Common myeloid progenitor, CD34-positive (primary cell): ENCODE results near the gene CTU1.

Experiments used
- CTCF ChIA-PET: fragments of 350-600 bp; sonication (Branson Sonifier 250); formaldehyde crosslinking; loops from one replicate; lab custom pipeline; 2021; ENCODE audit warnings: antibody characterized with exemption; lab: Charles Lee
- POLR2A ChIA-PET: fragments of 350-600 bp; sonication (Branson Sonifier 250); formaldehyde crosslinking; loops from one replicate; lab custom pipeline; 2021; ENCODE audit warnings: antibody characterized with exemption; lab: Charles Lee
- DNase-seq, 3 donors: peaks; one replicate each; pipeline versions ENCODE4 v3.0.0 to v3.0.0-alpha.2; 2013
- H3K27ac ChIP-seq, 2 experiments: 1 replicate in 1 of 2; 2 replicates in 1 of 2; pipeline ENCODE4 v1.7.0; 2013; ENCODE audit warnings: inconsistent platforms in 2 of 2, low read length in 2 of 2, mild to moderate bottlenecking in 2 of 2, low read depth in 1 of 2, moderate library complexity in 1 of 2; ENCODE audit not compliant: severe bottlenecking in 2 of 2, insufficient read depth in 1 of 2, poor library complexity in 1 of 2
- H3K27me3 ChIP-seq, 5 experiments: replicated peaks in 2 of 5; 1 replicate in 3 of 5; 2 replicates in 2 of 5; pipeline versions ENCODE4 v1.6.1 to v1.7.0; 2013; ENCODE audit warnings: low read length in 4 of 5, mild to moderate bottlenecking in 2 of 5, moderate library complexity in 2 of 5, inconsistent platforms in 1 of 5; ENCODE audit not compliant: insufficient read depth in 5 of 5, control insufficient read depth in 4 of 5
- H3K36me3 ChIP-seq, 4 experiments: 1 replicate in 2 of 4; 2 replicates in 2 of 4; pipeline versions ENCODE4 v1.6.1 to v1.7.0; 2013; ENCODE audit warnings: low read length in 3 of 4, control low read depth in 1 of 4, mild to moderate bottlenecking in 1 of 4; ENCODE audit not compliant: control insufficient read depth in 4 of 4, insufficient read depth in 4 of 4
- H3K4me1 ChIP-seq, 4 experiments: 1 replicate in 3 of 4; 2 replicates in 1 of 4; pipeline versions ENCODE4 v1.6.1 to v1.7.1; 2013; ENCODE audit warnings: low read length in 3 of 4, mild to moderate bottlenecking in 3 of 4, control low read depth in 1 of 4, inconsistent platforms in 1 of 4, moderate library complexity in 1 of 4; ENCODE audit not compliant: control insufficient read depth in 4 of 4, insufficient read depth in 4 of 4; ENCODE audit errors: control extremely low read depth in 1 of 4
- H3K4me3 ChIP-seq, 7 experiments: 1 replicate in 4 of 7; 2 replicates in 3 of 7; pipeline versions ENCODE4 v1.5.1 to v1.7.0; 2013; ENCODE audit warnings: mild to moderate bottlenecking in 7 of 7, low read length in 6 of 7, moderate library complexity in 6 of 7, inconsistent platforms in 2 of 7, low read depth in 2 of 7, control low read depth in 1 of 7; ENCODE audit not compliant: insufficient read depth in 4 of 7, control insufficient read depth in 1 of 7; ENCODE audit errors: extremely low read depth in 1 of 7
- H3K9me3 ChIP-seq, 5 experiments: 1 replicate in 4 of 5; 2 replicates in 1 of 5; pipeline versions ENCODE4 v1.6.1 to v1.7.1; 2013; ENCODE audit warnings: low read length in 4 of 5, mild to moderate bottlenecking in 2 of 5, inconsistent platforms in 1 of 5, low read depth in 1 of 5, moderate library complexity in 1 of 5; ENCODE audit not compliant: control insufficient read depth in 4 of 5, insufficient read depth in 2 of 5; ENCODE audit errors: control extremely low read depth in 1 of 5
- WGBS: methylation state at CpG from one replicate; pipeline ENCODE4 v1.1.5; 2013; ENCODE audit not compliant: insufficient coverage; 5-methylcytosine and 5-hydroxymethylcytosine counted together

The CTU1 gene

DNA sequence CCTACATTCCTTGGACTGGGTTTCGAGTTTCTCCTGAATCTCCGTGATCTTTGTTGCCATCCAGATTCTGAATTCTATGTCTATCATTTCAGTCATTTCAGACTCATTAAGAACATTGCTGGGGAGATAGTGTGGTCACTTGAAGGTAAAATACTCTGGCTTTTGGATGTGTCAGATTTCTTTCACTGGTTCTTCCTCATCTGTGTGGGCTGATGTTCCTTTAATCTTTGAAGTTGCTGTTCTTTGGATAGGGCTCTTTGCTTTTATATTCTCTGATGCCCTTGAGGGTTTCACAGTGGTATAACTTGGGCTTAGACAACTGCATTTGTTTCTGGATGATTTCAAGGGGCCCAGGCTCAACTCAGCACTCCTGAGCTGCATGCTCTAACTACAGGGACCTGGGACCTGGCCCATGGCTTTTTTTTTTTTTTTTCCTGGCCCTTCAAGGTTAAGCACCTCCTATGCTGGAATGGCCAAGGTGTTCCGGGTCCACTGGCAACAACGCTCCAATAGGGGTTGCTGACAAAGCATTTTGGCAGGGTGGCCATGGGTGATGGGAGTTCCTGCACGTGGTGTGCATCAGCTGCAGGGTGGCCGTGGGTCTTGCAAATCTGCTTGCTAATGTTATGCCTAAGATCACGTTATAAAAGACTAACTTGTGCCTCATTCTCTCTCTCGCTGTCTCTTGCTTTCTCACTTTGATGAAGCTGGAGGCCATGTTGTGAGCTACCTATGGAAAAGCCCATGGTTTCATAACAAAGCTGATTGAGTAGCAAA, 28.0 kb upstream of the CTU1 start:
- Histone ChIP-seq H3K4me3 (peak overlapping the region in 1 of 7 experiments; percentile 43), H3K4me1 (peaks cover 18 to 63% (median 46%) of the 10 kb centered on the region in 4 experiments), H3K27ac (no peak overlapping the region), H3K9me3 (peaks cover 0 to 6% (median 0%) of the 10 kb centered on the region in 5 experiments), H3K27me3 (peaks cover 0 to 9% (median 3%) of the 10 kb centered on the region in 5 experiments), H3K36me3 (no peaks in the 10 kb centered on the region)
- POLR2A ChIA-PET = interaction anchor here (0.7 kb wide), 1 partner anchor 179 kb away, joined by 4 read pairs; no protein-coding TSS in a partner anchor
- CTCF ChIA-PET = interaction anchor here (1.7 to 3.6 kb wide), 3 partner anchors 13 to 24 kb away, joined by 5 to 19 read pairs (median 15); no protein-coding TSS in a partner anchor
- 92% methylated on average over 5 of the region's 8 CpGs for WGBS
- no peak for DNase-seq

DNA sequence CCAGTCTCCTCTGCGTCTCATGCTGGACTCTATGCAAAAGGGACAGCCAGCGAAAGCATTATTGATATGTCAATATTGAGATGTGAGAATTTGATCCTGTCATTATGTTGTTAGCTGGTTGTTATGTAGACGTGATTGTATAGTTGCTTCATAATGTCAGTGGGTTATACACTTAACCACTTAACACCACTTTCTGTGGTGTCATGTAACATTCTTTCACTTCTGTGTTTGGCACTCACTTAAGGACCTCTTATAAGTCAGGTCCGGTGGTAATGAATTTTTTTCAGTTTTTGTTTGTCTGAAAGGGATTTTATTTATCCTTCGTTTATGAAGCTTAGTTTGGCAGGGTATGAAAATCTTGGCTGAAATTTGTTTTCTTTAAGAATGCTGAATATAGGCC, 26.8 kb upstream of the CTU1 start:
- Histone ChIP-seq H3K36me3 (no peaks in the 10 kb centered on the region), H3K9me3 (peaks cover 0 to 6% (median 0%) of the 10 kb centered on the region in 5 experiments), H3K4me1 (peaks cover 18 to 61% (median 45%) of the 10 kb centered on the region in 4 experiments), H3K27ac (no peak overlapping the region), H3K27me3 (peaks cover 0 to 5% (median 0%) of the 10 kb centered on the region in 5 experiments), H3K4me3 (no peak overlapping the region)
- POLR2A ChIA-PET = interaction anchor here (0.7 kb wide), 1 partner anchor 645 kb away, joined by 3 read pairs; no protein-coding TSS in a partner anchor
- CTCF ChIA-PET = interaction anchor here (1.1 to 3.6 kb wide), 4 partner anchors 21 to 203 kb away, joined by 3 to 19 read pairs (median 10); no protein-coding TSS in a partner anchor
- DNase-seq = no peak
- WGBS = 96% methylated on average over 4 of the region's 5 CpGs

DNA sequence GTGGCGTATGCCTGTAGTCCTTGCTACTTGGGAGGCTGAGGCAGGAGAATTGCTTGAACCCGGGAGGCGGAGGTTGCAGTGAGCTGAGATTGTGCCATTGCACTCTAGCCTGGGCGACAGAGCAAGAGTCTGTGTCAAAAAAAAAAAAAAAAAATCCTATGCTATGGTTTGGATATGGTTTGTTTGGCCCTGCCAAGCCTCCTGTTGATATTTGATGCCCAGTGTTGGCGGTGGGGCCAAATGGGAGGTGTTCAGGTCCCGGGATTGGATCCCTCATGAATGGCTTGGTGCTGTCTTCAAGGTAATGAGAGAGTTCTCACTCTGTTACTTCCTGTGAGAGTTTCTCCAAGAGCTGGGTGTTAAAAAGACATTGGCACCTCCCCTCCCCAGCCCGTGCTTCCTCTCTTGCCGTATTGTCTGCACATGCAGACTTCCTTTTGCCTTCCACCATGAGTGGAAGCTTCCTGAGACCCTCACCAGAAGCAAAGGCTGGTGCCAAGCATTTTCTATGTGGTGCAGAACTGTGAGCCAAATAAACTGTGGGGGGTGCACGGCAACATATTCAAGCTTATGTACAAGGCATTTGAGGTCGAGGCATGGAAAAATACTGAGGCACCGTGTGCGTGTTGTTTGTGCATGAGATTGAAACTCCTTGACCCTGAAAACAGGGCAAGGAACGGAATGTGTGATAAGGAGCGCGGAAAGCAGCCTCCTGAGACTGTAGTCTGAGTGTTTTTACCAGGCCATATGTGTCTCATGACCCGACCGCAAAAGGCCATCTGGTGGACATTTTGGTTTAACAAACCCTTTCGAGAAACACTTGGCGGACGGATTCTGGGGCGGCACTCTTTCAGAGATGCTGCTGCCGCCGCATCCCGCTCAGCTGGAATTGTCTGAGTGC, 23.8 kb upstream of the CTU1 start:
- Histone ChIP-seq H3K9me3 (peaks cover 0 to 6% (median 0%) of the 10 kb centered on the region in 5 experiments), H3K27me3 (peaks cover 0 to 5% (median 0%) of the 10 kb centered on the region in 5 experiments), H3K36me3 (no peaks in the 10 kb centered on the region), H3K27ac (no peak overlapping the region), H3K4me1 (peaks cover 21 to 56% (median 37%) of the 10 kb centered on the region in 4 experiments), H3K4me3 (peak overlapping the region in 3 of 7 experiments; percentile 13 to 26 (median 25))
- ChIA-PET CTCF (interaction anchor here (1.2 to 2.2 kb wide), 2 partner anchors 20 to 26 kb away, joined by 4 to 6 read pairs; no protein-coding TSS in a partner anchor), POLR2A (no interaction called here)
- 34% methylated on average over 21 of the region's 24 CpGs for WGBS
- DNase-seq = peak; percentile 66 to 84 (median 73)

DNA sequence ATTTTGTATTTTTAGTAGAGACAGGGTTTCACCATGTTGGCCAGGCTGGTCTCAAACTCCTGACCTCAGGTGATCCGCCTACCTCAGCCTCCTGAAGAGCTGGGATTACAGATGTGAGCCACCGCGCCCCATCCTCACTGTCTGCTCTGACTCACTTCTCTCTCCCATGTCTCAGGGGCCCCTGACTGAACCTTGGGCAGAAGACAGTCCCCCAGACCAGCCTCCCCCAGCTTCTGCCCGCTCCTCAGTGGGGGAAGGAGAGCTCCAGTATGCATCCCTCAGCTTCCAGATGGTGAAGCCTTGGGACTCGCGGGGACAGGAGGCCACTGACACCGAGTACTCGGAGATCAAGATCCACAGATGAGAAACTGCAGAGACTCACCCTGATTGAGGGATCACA, 21.5 kb upstream of the CTU1 start:
- Histone ChIP-seq H3K27me3 (peaks cover 0 to 5% (median 0%) of the 10 kb centered on the region in 5 experiments), H3K27ac (no peak overlapping the region), H3K9me3 (no peaks in the 10 kb centered on the region), H3K4me3 (no peak overlapping the region), H3K4me1 (peaks cover 13 to 68% (median 33%) of the 10 kb centered on the region in 4 experiments), H3K36me3 (no peaks in the 10 kb centered on the region)
- ChIA-PET CTCF (interaction anchor here (1.6 to 1.7 kb wide), 2 partner anchors 27 to 83 kb away, joined by 3 read pairs; no protein-coding TSS in a partner anchor), POLR2A (no interaction called here)
- WGBS = 100% methylated on average over 7 of the region's 8 CpGs
- DNase-seq = no peak

DNA sequence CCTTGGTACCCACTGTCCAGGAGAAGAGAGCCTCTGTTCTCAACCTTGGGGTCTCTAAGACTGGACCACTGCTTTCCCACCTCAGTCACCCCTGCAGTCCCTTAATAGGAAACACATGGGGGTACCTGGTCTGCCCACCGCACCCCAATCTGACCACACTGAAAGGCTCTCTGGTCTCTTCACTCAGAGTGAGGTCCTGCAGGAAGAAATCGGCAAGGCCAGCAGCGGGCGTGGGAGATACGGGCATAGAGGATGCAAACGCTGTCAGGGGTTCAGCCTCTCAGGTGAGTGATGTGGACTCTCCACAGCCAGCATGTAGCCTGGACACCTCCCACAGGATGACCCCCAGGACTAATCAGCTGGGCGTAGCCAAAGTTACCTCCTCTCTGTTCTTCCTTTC, 20.0 kb upstream of the CTU1 start:
- Histone ChIP-seq H3K27me3 (peaks cover 0 to 5% (median 0%) of the 10 kb centered on the region in 5 experiments), H3K9me3 (no peaks in the 10 kb centered on the region), H3K36me3 (no peaks in the 10 kb centered on the region), H3K4me1 (peaks cover 13 to 82% (median 37%) of the 10 kb centered on the region in 4 experiments), H3K27ac (no peak overlapping the region), H3K4me3 (peak overlapping the region in 2 of 7 experiments; percentile 3 to 10)
- DNase-seq = no peak
- WGBS = 87% methylated on average over 6 of the region's 7 CpGs
- CTCF ChIA-PET = interaction anchor here (1.1 to 1.4 kb wide), 3 partner anchors 14 to 30 kb away, joined by 3 read pairs; no protein-coding TSS in a partner anchor
- POLR2A ChIA-PET = no interaction called here

DNA sequence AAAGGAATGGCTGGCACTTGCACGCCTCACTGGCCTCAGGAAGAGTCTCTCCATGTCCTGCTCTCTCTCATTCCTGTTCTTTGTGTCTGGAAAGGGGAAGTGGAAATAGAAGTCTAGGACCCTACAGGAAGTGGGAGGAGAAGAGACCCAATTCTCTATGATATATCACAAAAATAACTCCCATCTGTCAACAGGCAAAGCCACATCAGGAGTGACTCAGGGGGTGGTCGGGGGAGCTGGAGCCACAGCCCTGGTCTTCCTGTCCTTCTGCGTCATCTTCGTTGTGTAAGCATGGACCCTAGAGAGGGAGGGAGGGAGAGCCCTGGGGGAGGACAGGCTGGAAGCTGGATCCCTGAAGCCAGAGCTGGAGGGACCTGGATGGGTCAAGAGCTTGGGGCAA, 19.5 kb upstream of the CTU1 start:
- peaks cover 0 to 5% (median 0%) of the 10 kb centered on the region in 5 experiments for H3K27me3 ChIP-seq
- 0% methylated on average over 2 of the region's 4 CpGs for WGBS
- CTCF ChIA-PET = interaction anchor here (1.1 to 1.4 kb wide), 3 partner anchors 14 to 31 kb away, joined by 3 read pairs; no protein-coding TSS in a partner anchor
- POLR2A ChIA-PET = no interaction called here
- peaks cover 13 to 87% (median 38%) of the 10 kb centered on the region in 4 experiments for H3K4me1 ChIP-seq
- H3K4me3 ChIP-seq = peak overlapping the region in 4 of 7 experiments; percentile 3 to 30 (median 20)
- no peak overlapping the region for H3K27ac ChIP-seq
- no peaks in the 10 kb centered on the region for H3K36me3 ChIP-seq
- H3K9me3 ChIP-seq = no peaks in the 10 kb centered on the region
- DNase-seq = peak; percentile 64 to 85 (median 81)
